ENCODE measurements around the gene SHLD2.
"Not testable (repeated sequence)": the region's sequence is repeated elsewhere in the genome, so short reads cannot be mapped to it uniquely, and the experiment has no call there.

SHLD2 gene

GRCh38 chr10:87093632-87094372, 1.2 kb upstream of the SHLD2 start:
- no peaks in the 10 kb centered on the region for H3K27me3 ChIP-seq (replicated peaks; ENCODE audit: insufficient read depth, low read length)
- TF ChIP-seq, protein P1, sequence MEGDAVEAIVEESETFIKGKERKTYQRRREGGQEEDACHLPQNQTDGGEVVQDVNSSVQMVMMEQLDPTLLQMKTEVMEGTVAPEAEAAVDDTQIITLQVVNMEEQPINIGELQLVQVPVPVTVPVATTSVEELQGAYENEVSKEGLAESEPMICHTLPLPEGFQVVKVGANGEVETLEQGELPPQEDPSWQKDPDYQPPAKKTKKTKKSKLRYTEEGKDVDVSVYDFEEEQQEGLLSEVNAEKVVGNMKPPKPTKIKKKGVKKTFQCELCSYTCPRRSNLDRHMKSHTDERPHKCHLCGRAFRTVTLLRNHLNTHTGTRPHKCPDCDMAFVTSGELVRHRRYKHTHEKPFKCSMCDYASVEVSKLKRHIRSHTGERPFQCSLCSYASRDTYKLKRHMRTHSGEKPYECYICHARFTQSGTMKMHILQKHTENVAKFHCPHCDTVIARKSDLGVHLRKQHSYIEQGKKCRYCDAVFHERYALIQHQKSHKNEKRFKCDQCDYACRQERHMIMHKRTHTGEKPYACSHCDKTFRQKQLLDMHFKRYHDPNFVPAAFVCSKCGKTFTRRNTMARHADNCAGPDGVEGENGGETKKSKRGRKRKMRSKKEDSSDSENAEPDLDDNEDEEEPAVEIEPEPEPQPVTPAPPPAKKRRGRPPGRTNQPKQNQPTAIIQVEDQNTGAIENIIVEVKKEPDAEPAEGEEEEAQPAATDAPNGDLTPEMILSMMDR (IDR thresholded peaks at IDR 0.05; ENCODE audit: low read length), result no peak
- TF ChIP-seq EZH2phosphoT487 (IDR thresholded peaks at IDR 0.05; ENCODE audit: low read length), result no peak
- TF ChIP-seq EZH2 (optimal IDR thresholded peaks at IDR 0.05; ENCODE audit: low read depth, low read length), result no peak
- peaks cover 17% of the 10 kb centered on the region; the same call in 1 of the 2 replicates for H4K20me1 ChIP-seq (ENCODE audit: insufficient read depth, low read length)
- peaks cover 13% of the 10 kb centered on the region for H3K4me1 ChIP-seq (ENCODE audit: low read length)
- H3K9ac ChIP-seq (ENCODE audit: low read length), result peak overlapping the region; percentile 74
- peaks cover 10% of the 10 kb centered on the region for H3F3A ChIP-seq (ENCODE audit: insufficient read depth, low read length)
- peak; percentile 77 for DNase-seq
- H3K4me3 ChIP-seq (ENCODE audit: low read length), result peak overlapping the region; percentile 82
- peak overlapping the region; percentile 93 for H3K4me2 ChIP-seq (ENCODE audit: low read depth, low read length)
- H2AFZ ChIP-seq (ENCODE audit: low read length), result peak overlapping the region; percentile 64
- no peaks in the 10 kb centered on the region for H3K36me3 ChIP-seq (replicated peaks; ENCODE audit: insufficient read depth, low read length)
- peak overlapping the region; percentile 69 for H3K27ac ChIP-seq (ENCODE audit: low read length)
- H3K9me2 ChIP-seq (replicated peaks; ENCODE audit: insufficient read depth, low read length), result no peaks in the 10 kb centered on the region
- peaks cover 82% of the 10 kb centered on the region for H3K79me2 ChIP-seq (ENCODE audit: low read length)
- H3K9me3 ChIP-seq (replicated peaks; ENCODE audit: insufficient read depth, low read length), result no peaks in the 10 kb centered on the region

GRCh38 chr10:87095236-87095945, 385 bp downstream of the SHLD2 start:
- Histone ChIP-seq H3K4me3 (ENCODE audit: low read length) (peak overlapping the region; percentile 81), H3K4me2 (ENCODE audit: low read depth, low read length) (peak overlapping the region; percentile 92), H3K27me3 (replicated peaks; ENCODE audit: insufficient read depth, low read length) (no peaks in the 10 kb centered on the region), H3K36me3 (replicated peaks; ENCODE audit: insufficient read depth, low read length) (no peaks in the 10 kb centered on the region), H3K79me2 (ENCODE audit: low read length) (peaks cover 81% of the 10 kb centered on the region), H3K9me3 (replicated peaks; ENCODE audit: insufficient read depth, low read length) (no peaks in the 10 kb centered on the region), H2AFZ (ENCODE audit: low read length) (peak overlapping the region; percentile 96), H4K20me1 (ENCODE audit: insufficient read depth, low read length) (peaks cover 7% of the 10 kb centered on the region; the same call in 1 of the 2 replicates), H3F3A (ENCODE audit: insufficient read depth, low read length) (peaks cover 10% of the 10 kb centered on the region), H3K9me2 (replicated peaks; ENCODE audit: insufficient read depth, low read length) (no peaks in the 10 kb centered on the region), H3K4me1 (ENCODE audit: low read length) (peaks cover 13% of the 10 kb centered on the region), H3K27ac (ENCODE audit: low read length) (peak overlapping the region; percentile 91), H3K9ac (ENCODE audit: low read length) (peak overlapping the region; percentile 89)
- DNase-seq, result peak; percentile 74
- no peak for TF ChIP-seq EZH2phosphoT487 (IDR thresholded peaks at IDR 0.05; ENCODE audit: low read length)
- TF ChIP-seq, protein P1 (IDR thresholded peaks at IDR 0.05; ENCODE audit: low read length), result no peak
- no peak for TF ChIP-seq EZH2 (optimal IDR thresholded peaks at IDR 0.05; ENCODE audit: low read depth, low read length)

DNA sequence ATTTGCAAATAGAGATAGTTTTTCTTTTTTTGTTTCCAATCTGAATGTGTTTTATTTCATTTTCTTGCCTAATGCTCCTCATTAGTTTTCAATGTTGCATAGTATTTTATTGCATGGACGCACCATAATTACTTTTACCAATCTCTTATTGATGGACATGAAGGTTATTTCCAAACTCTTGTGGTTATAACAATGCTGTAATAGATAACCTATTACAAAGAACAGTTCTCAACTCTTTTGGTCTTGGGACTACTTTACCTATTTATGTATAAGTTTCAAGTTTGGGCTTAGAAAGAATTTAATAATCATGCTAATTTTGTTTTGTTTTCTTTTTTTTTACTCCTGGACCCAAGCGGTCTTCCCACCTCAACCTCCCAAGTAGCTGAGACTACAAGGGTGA, 7.0 kb downstream of the SHLD2 start:
- H3K9me2 ChIP-seq (replicated peaks; ENCODE audit: insufficient read depth, low read length), result no peaks in the 10 kb centered on the region
- H4K20me1 ChIP-seq (ENCODE audit: insufficient read depth, low read length), result no peaks in the 10 kb centered on the region
- peaks cover 52% of the 10 kb centered on the region for H3K79me2 ChIP-seq (ENCODE audit: low read length)
- TF ChIP-seq, protein P1 (IDR thresholded peaks at IDR 0.05; ENCODE audit: low read length), result no peak
- TF ChIP-seq EZH2 (optimal IDR thresholded peaks at IDR 0.05; ENCODE audit: low read depth, low read length) (no peak), EZH2phosphoT487 (IDR thresholded peaks at IDR 0.05; ENCODE audit: low read length) (no peak)
- no peak overlapping the region for H3K27ac ChIP-seq (ENCODE audit: low read length)
- no peaks in the 10 kb centered on the region for H3K27me3 ChIP-seq (replicated peaks; ENCODE audit: insufficient read depth, low read length)
- H3K4me1 ChIP-seq (ENCODE audit: low read length), result no peaks in the 10 kb centered on the region
- no peaks in the 10 kb centered on the region for H3F3A ChIP-seq (ENCODE audit: insufficient read depth, low read length)
- H3K9me3 ChIP-seq (replicated peaks; ENCODE audit: insufficient read depth, low read length), result no peaks in the 10 kb centered on the region
- H3K4me2 ChIP-seq (ENCODE audit: low read depth, low read length), result no peak overlapping the region
- H3K9ac ChIP-seq (ENCODE audit: low read length), result no peak overlapping the region
- H2AFZ ChIP-seq (ENCODE audit: low read length), result no peak overlapping the region
- no peak for DNase-seq
- H3K36me3 ChIP-seq (replicated peaks; ENCODE audit: insufficient read depth, low read length), result no peaks in the 10 kb centered on the region; the same call in 1 of the 2 replicates
- H3K4me3 ChIP-seq (ENCODE audit: low read length), result no peak overlapping the region

DNA sequence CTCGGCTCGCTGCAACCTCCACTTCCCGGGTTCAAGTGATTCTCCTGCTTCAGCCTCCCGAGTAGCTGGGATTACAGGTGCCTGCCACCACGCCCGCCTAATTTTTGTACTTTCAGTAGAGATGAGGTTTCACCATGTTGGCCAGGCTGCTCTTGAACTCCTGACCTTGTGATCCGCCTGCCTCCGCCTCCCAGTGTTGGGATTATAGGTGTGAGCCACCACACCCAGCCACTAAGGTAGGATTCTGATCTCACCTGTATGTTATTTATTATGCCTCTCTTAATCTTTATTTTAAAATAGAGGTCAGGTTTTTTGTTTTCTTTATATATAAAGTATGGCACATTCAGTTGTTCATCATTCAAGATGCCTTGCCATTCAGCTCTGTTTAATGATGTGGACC, 9.7 kb downstream of the SHLD2 start:
- not testable (repeated sequence) for H3K4me1 ChIP-seq (ENCODE audit: low read length); H3K4me2 ChIP-seq (ENCODE audit: low read depth, low read length); H3K4me3 ChIP-seq (ENCODE audit: low read length); H3K9me2 ChIP-seq (replicated peaks; ENCODE audit: insufficient read depth, low read length); DNase-seq; H3K9me3 ChIP-seq (replicated peaks; ENCODE audit: insufficient read depth, low read length); H3K36me3 ChIP-seq (replicated peaks; ENCODE audit: insufficient read depth, low read length); H4K20me1 ChIP-seq (ENCODE audit: insufficient read depth, low read length); H3K27ac ChIP-seq (ENCODE audit: low read length); H3K9ac ChIP-seq (ENCODE audit: low read length); H2AFZ ChIP-seq (ENCODE audit: low read length); H3K27me3 ChIP-seq (replicated peaks; ENCODE audit: insufficient read depth, low read length); H3F3A ChIP-seq (ENCODE audit: insufficient read depth, low read length)
- peaks cover 39% of the 10 kb centered on the region for H3K79me2 ChIP-seq (ENCODE audit: low read length)

Measured in MM.1S (cell line).